ENCODE data around the gene TMEM231. TPM values are rescaled to one million over a fixed set of nuclear protein-coding genes. Genes with fewer than 3 reads are reported as not detected.

TMEM231 gene
- total RNA-seq, 1 experiment from 2014 or later, result 9.0 TPM

GRCh38 chr16:75567911-75568310 lies 11.9 kb upstream of the TMEM231 start:
- no TSS peak for BruUV-seq (replicated peaks)
- in situ Hi-C loops (cut with HindIII; ENCODE audit: low pct_unique_long_range_greater_than_20kb, low sequenced_read_pairs), result no loop called here
- Histone ChIP-seq H3K4me3 (ENCODE audit: low read depth in 2 of 2, low read length in 2 of 2) (no peak overlapping the region), H3K27ac (ENCODE audit: low read length) (no peak overlapping the region), H3K9me3 (ENCODE audit: control insufficient read depth, insufficient read depth, low read depth, low read length) (no peaks in the 10 kb centered on the region), H3K4me1 (ENCODE audit: control insufficient read depth, insufficient read depth, low read length) (no peaks in the 10 kb centered on the region), H3K36me3 (ENCODE audit: control insufficient read depth, insufficient read depth, low read length) (no peaks in the 10 kb centered on the region; the same call in 1 of the 2 replicates), H3K27me3 (ENCODE audit: control insufficient read depth, insufficient read depth, low read length) (peaks cover 2% of the 10 kb centered on the region; the same call in 1 of the 2 replicates)
- CTCF ChIA-PET, result no interaction called here
- ATAC-seq, result no peak
- DNase-seq (ENCODE audit: low read depth, low spot score), result no peak
- intact Hi-C loops (cut with micrococcal nuclease; ENCODE audit: unreplicated experiment), result no loop called here
- TF ChIP-seq REST (IDR thresholded peaks at IDR 0.05; ENCODE audit: insufficient read depth in 1 of 2, low read depth in 2 of 2, low read length in 1 of 2) (no peak), TCF7L2 (IDR thresholded peaks at IDR 0.05; ENCODE audit: low read depth, low read length) (no peak), POLR2AphosphoS5 (IDR thresholded peaks at IDR 0.05; ENCODE audit: low read depth, low read length) (no peak), SIN3A (IDR thresholded peaks at IDR 0.05; ENCODE audit: borderline replicate concordance, insufficient read depth, low read depth, low read length) (no peak)
- TF ChIP-seq, protein P1, sequence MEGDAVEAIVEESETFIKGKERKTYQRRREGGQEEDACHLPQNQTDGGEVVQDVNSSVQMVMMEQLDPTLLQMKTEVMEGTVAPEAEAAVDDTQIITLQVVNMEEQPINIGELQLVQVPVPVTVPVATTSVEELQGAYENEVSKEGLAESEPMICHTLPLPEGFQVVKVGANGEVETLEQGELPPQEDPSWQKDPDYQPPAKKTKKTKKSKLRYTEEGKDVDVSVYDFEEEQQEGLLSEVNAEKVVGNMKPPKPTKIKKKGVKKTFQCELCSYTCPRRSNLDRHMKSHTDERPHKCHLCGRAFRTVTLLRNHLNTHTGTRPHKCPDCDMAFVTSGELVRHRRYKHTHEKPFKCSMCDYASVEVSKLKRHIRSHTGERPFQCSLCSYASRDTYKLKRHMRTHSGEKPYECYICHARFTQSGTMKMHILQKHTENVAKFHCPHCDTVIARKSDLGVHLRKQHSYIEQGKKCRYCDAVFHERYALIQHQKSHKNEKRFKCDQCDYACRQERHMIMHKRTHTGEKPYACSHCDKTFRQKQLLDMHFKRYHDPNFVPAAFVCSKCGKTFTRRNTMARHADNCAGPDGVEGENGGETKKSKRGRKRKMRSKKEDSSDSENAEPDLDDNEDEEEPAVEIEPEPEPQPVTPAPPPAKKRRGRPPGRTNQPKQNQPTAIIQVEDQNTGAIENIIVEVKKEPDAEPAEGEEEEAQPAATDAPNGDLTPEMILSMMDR (IDR thresholded peaks at IDR 0.05), result no peak
- POLR2A ChIA-PET, result no interaction called here

- intact Hi-C loops (cut with micrococcal nuclease; ENCODE audit: unreplicated experiment), result no loop called here
- POLR2A ChIA-PET, result interaction anchor here (0.7 kb wide), 1 partner anchor 1988 kb away, joined by 3 read pairs; no protein-coding TSS in a partner anchor
- H3K9me3 ChIP-seq (ENCODE audit: control insufficient read depth, insufficient read depth, low read depth, low read length), result no peaks in the 10 kb centered on the region
Observed at GRCh38 chr16:75566758-75567255, 10.8 kb upstream of the TMEM231 start.

More at GRCh38 chr16:75566758-75567255, 10.8 kb upstream of the TMEM231 start:
- no peak for DNase-seq (ENCODE audit: low read depth, low spot score)
- BruUV-seq (replicated peaks), result no TSS peak
- no peaks in the 10 kb centered on the region; the same call in 1 of the 2 replicates for H3K36me3 ChIP-seq (ENCODE audit: control insufficient read depth, insufficient read depth, low read length)
- H3K4me1 ChIP-seq (ENCODE audit: control insufficient read depth, insufficient read depth, low read length), result no peaks in the 10 kb centered on the region
- CTCF ChIA-PET, result interaction anchor here (0.6 kb wide), 1 partner anchor 49 kb away, joined by 3 read pairs; no protein-coding TSS in a partner anchor
- no peak for TF ChIP-seq SIN3A (IDR thresholded peaks at IDR 0.05; ENCODE audit: borderline replicate concordance, insufficient read depth, low read depth, low read length)
- TF ChIP-seq REST (IDR thresholded peaks at IDR 0.05; ENCODE audit: insufficient read depth in 1 of 2, low read depth in 2 of 2, low read length in 1 of 2), result peak; percentile 62 to 66; a peak in 3 of 4 replicates
- peak overlapping the region; percentile 70 for H3K27ac ChIP-seq (ENCODE audit: low read length)
- H3K4me3 ChIP-seq (ENCODE audit: low read depth in 2 of 2, low read length in 2 of 2), result peak overlapping the region; percentile 81 to 93
- in situ Hi-C loops (cut with HindIII; ENCODE audit: low pct_unique_long_range_greater_than_20kb, low sequenced_read_pairs), result no loop called here
- peak; percentile 8; the same call in 1 of the 2 replicates for ATAC-seq
- peaks cover 7% of the 10 kb centered on the region; the same call in 1 of the 2 replicates for H3K27me3 ChIP-seq (ENCODE audit: control insufficient read depth, insufficient read depth, low read length)
